Liver (tissue), 3 donors: ENCODE results near the gene DLGAP4.

Experiments
- RAD21 ChIP-seq, 2 donors: IDR thresholded peaks; 2 replicates each; pipeline ENCODE4 v1.6.1; 2016; ENCODE audit warnings: antibody characterized with exemption in 2 of 2, mild to moderate bottlenecking in 2 of 2
- RXRA ChIP-seq, 2 donors: IDR thresholded peaks; 2 replicates each; pipeline ENCODE4 v1.6.1; 2017 to 2018; ENCODE audit warnings: antibody characterized with exemption in 2 of 2, mild to moderate bottlenecking in 1 of 2
- TAF1 ChIP-seq: conservative IDR thresholded peaks from 2 replicates; pipeline ENCODE4 v1.6.1; 2016; ENCODE audit warnings: antibody characterized with exemption, mild to moderate bottlenecking
- TF ChIP-seq, protein P1 (sequence below): fragments of 150-350 bp; IDR thresholded peaks from 2 replicates; pipeline ENCODE4 v1.5.1; 2017; ENCODE audit warnings: improper control_type of control experiment, low read depth, low read length; ENCODE audit not compliant: missing input control
- donor health status: healthy.
- donor health status: healthy.

GRCh38 chr20:36346256-36346655 lies 40.1 kb downstream of the DLGAP4 start:
- TF ChIP-seq, protein P1, sequence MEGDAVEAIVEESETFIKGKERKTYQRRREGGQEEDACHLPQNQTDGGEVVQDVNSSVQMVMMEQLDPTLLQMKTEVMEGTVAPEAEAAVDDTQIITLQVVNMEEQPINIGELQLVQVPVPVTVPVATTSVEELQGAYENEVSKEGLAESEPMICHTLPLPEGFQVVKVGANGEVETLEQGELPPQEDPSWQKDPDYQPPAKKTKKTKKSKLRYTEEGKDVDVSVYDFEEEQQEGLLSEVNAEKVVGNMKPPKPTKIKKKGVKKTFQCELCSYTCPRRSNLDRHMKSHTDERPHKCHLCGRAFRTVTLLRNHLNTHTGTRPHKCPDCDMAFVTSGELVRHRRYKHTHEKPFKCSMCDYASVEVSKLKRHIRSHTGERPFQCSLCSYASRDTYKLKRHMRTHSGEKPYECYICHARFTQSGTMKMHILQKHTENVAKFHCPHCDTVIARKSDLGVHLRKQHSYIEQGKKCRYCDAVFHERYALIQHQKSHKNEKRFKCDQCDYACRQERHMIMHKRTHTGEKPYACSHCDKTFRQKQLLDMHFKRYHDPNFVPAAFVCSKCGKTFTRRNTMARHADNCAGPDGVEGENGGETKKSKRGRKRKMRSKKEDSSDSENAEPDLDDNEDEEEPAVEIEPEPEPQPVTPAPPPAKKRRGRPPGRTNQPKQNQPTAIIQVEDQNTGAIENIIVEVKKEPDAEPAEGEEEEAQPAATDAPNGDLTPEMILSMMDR = no peak
- TF ChIP-seq TAF1 (no peak), RAD21 (IDR thresholded peaks at IDR 0.05) (no peak), RXRA (IDR thresholded peaks at IDR 0.05) (no peak)
